ENCODE results near the gene ZMYND8. TPM values are rescaled to one million over a fixed set of nuclear protein-coding genes. Genes with fewer than 3 reads are reported as not detected.

The ZMYND8 gene
- total and polyA plus RNA-seq, 2 of the 4 experiments (the other 2 are of a cell fraction) = 24.0 to 28.2 TPM

- TF ChIP-seq, protein P1, sequence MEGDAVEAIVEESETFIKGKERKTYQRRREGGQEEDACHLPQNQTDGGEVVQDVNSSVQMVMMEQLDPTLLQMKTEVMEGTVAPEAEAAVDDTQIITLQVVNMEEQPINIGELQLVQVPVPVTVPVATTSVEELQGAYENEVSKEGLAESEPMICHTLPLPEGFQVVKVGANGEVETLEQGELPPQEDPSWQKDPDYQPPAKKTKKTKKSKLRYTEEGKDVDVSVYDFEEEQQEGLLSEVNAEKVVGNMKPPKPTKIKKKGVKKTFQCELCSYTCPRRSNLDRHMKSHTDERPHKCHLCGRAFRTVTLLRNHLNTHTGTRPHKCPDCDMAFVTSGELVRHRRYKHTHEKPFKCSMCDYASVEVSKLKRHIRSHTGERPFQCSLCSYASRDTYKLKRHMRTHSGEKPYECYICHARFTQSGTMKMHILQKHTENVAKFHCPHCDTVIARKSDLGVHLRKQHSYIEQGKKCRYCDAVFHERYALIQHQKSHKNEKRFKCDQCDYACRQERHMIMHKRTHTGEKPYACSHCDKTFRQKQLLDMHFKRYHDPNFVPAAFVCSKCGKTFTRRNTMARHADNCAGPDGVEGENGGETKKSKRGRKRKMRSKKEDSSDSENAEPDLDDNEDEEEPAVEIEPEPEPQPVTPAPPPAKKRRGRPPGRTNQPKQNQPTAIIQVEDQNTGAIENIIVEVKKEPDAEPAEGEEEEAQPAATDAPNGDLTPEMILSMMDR (conservative IDR thresholded peaks at IDR 0.05; ENCODE audit: low read depth, low read length) = no peak
- TF ChIP-seq SMC3 (IDR thresholded peaks at IDR 0.05; ENCODE audit: low read depth, low read length) = no peak
- no peak for TF ChIP-seq NFE2L2 (IDR thresholded peaks at IDR 0.05; ENCODE audit: low read depth, low read length)
Measured at GRCh38 chr20:47303736-47304135, 52.8 kb downstream of the ZMYND8 start (continued).

GRCh38 chr20:47300071-47300470, 56.4 kb downstream of the ZMYND8 start:
- no peak overlapping the region for H3K56ac ChIP-seq (ENCODE audit: extremely low read depth, insufficient read depth, low read length)
- H3K4me2 ChIP-seq (ENCODE audit: low read depth, low read length) = no peak overlapping the region
- no CpG with 5 or more reads among the region's 4 CpGs for WGBS, 2 experiments (ENCODE audit: extremely low coverage in 2 of 2, insufficient read length in 1 of 2)
- no peak overlapping the region for H2AK9ac ChIP-seq (replicated peaks; ENCODE audit: low read depth, low read length, poor library complexity)
- no peak for ATAC-seq (ENCODE audit: low read depth)
- H4K91ac ChIP-seq (ENCODE audit: insufficient read depth, low read depth, low read length) = no peak overlapping the region
- ChIA-PET POLR2A (ENCODE audit: unreplicated experiment) (no interaction called here), CTCF (interaction anchor here (1.8 kb wide), 1 partner anchor 84 kb away, joined by 6 read pairs; no protein-coding TSS in a partner anchor)
- no peak overlapping the region for H2BK15ac ChIP-seq (ENCODE audit: low read depth, low read length)
- in situ Hi-C loops (cut with MboI; ENCODE audit: low sequenced_read_pairs) (no loop called here), dilution Hi-C loops (cut with HindIII; ENCODE audit: low sequenced_read_pairs, unreplicated experiment) (no loop called here), intact Hi-C loops (cut with micrococcal nuclease) (no loop called here)
- no peak overlapping the region for H2AFZ ChIP-seq (replicated peaks; ENCODE audit: low read length, poor library complexity)
- H3K23ac ChIP-seq (ENCODE audit: low read depth, low read length) = no peak overlapping the region; the same call in 1 of the 2 replicates
- H3K79me1 ChIP-seq (ENCODE audit: low read depth in 1 of 2, low read length in 2 of 2) = peaks cover 39 to 66% of the 10 kb centered on the region in 2 experiments
- no peak overlapping the region for H3K18ac ChIP-seq (ENCODE audit: low read depth, low read length)
- H3K4ac ChIP-seq (ENCODE audit: low read depth, low read length) = no peak overlapping the region
- no peak overlapping the region for H3K14ac ChIP-seq (replicated peaks; ENCODE audit: low read depth, low read length)
- no peaks in the 10 kb centered on the region for H3K27me3 ChIP-seq (ENCODE audit: control insufficient read depth, insufficient read depth, low read length)
- BruUV-seq (replicated peaks) = no TSS peak
- H2BK20ac ChIP-seq (ENCODE audit: low read depth, low read length) = no peak overlapping the region
- H3K9me3 ChIP-seq (ENCODE audit: control insufficient read depth, insufficient read depth, low read length) = no peaks in the 10 kb centered on the region
- H4K5ac ChIP-seq (ENCODE audit: low read depth, low read length) = no peak overlapping the region; the same call in 1 of the 2 replicates
- H2BK120ac ChIP-seq (ENCODE audit: low read depth, low read length) = no peak overlapping the region
- H3K27ac ChIP-seq (ENCODE audit: insufficient read depth, low read length) = no peak overlapping the region
- peaks cover 12% of the 10 kb centered on the region for H3K4me1 ChIP-seq (ENCODE audit: control insufficient read depth, insufficient read depth, low read length)
- H2BK5ac ChIP-seq (ENCODE audit: low read depth, low read length, poor library complexity, severe bottlenecking) = peak overlapping the region; percentile 28
- 0 out of 4 replicates have a peak overlapping the region, but pooled peaks of 1 of the 2 experiments have one; percentile 28 for H4K8ac ChIP-seq (ENCODE audit: low read depth in 2 of 2, low read length in 2 of 2)
- no peak overlapping the region for H3K4me3 ChIP-seq (ENCODE audit: insufficient read depth, low read depth, low read length)
- peaks cover 33% of the 10 kb centered on the region for H3K36me3 ChIP-seq (ENCODE audit: control insufficient read depth, insufficient read depth, low read length)
- H2AK5ac ChIP-seq (ENCODE audit: low read depth, low read length) = no peak overlapping the region
- H4K20me1 ChIP-seq (ENCODE audit: insufficient read depth, low read length) = no peaks in the 10 kb centered on the region
- peak; percentile 72 for DNase-seq
- peaks cover 4% of the 10 kb centered on the region for H3K9me1 ChIP-seq (ENCODE audit: insufficient read depth, low read length)
- H3K9ac ChIP-seq (ENCODE audit: low read depth, low read length) = no peak overlapping the region
- TF ChIP-seq MAFK (IDR thresholded peaks at IDR 0.05; ENCODE audit: low read depth, low read length) = no peak
- TF ChIP-seq, protein P1 (conservative IDR thresholded peaks at IDR 0.05; ENCODE audit: low read depth, low read length) = no peak
- no peak for TF ChIP-seq BHLHE40 (IDR thresholded peaks at IDR 0.05; ENCODE audit: low read depth, low read length)
- no peak for TF ChIP-seq MXI1 (IDR thresholded peaks at IDR 0.05; ENCODE audit: borderline replicate concordance, low read depth, low read length)
- no peak for TF ChIP-seq POLR2A (IDR thresholded peaks at IDR 0.05; ENCODE audit: low read depth, low read length)
- no peak for TF ChIP-seq NFE2L2 (IDR thresholded peaks at IDR 0.05; ENCODE audit: low read depth, low read length)
- no peak for TF ChIP-seq CEBPB (IDR thresholded peaks at IDR 0.05; ENCODE audit: low read depth, low read length)
- no peak for TF ChIP-seq RCOR1 (IDR thresholded peaks at IDR 0.05; ENCODE audit: insufficient replicate concordance, low read length)
- no peak for TF ChIP-seq FOS (IDR thresholded peaks at IDR 0.05; ENCODE audit: low read depth, low read length)
- TF ChIP-seq, protein P2, sequence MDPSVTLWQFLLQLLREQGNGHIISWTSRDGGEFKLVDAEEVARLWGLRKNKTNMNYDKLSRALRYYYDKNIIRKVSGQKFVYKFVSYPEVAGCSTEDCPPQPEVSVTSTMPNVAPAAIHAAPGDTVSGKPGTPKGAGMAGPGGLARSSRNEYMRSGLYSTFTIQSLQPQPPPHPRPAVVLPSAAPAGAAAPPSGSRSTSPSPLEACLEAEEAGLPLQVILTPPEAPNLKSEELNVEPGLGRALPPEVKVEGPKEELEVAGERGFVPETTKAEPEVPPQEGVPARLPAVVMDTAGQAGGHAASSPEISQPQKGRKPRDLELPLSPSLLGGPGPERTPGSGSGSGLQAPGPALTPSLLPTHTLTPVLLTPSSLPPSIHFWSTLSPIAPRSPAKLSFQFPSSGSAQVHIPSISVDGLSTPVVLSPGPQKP (IDR thresholded peaks at IDR 0.05; ENCODE audit: borderline replicate concordance, low read depth, low read length) = no peak
- TF ChIP-seq CHD1 (IDR thresholded peaks at IDR 0.05; ENCODE audit: low read depth, low read length) = no peak

Measured in IMR-90 (cell line).